ENCODE results near the gene TTPAL. TPM values are rescaled to one million over a fixed set of nuclear protein-coding genes. Genes with fewer than 3 reads are reported as not detected.

TTPAL gene
- total and polyA plus RNA-seq, 2 donors (not counting 3 experiments of a cell fraction or from before 2014, with no cell fraction given) = 4.0 to 8.0 TPM

GRCh38 chr20:44475372-44475693 lies 341 bp upstream of the TTPAL start:
- Histone ChIP-seq H3K9me3 (replicated peaks; ENCODE audit: control insufficient read depth, insufficient read depth, low read length) (no peaks in the 10 kb centered on the region), H3K79me2 (ENCODE audit: control insufficient read depth, insufficient read depth, low read length) (no peaks in the 10 kb centered on the region), H3K36me3 (ENCODE audit: control insufficient read depth in 2 of 2, extremely low read depth in 1 of 2, insufficient read depth in 2 of 2, low read length in 2 of 2) (peaks cover 0 to 3% of the 10 kb centered on the region in 2 experiments), H3K4me1 (ENCODE audit: control insufficient read depth, extremely low read depth, insufficient read depth, low read length) (peaks cover 13% of the 10 kb centered on the region), H2AFZ (ENCODE audit: low read depth, low read length) (peak overlapping the region; percentile 88), H3K27me3 (ENCODE audit: control insufficient read depth in 2 of 2, insufficient read depth in 2 of 2, low read length in 2 of 2) (peaks cover 0 to 6% of the 10 kb centered on the region in 2 experiments), H3K9me1 (replicated peaks; ENCODE audit: control insufficient read depth, extremely low read depth, insufficient read depth, low read length) (no peaks in the 10 kb centered on the region), H3K4me3 (replicated peaks in 1 of 3; ENCODE audit: insufficient read depth in 1 of 3, low read depth in 1 of 3, low read length in 3 of 3) (peak overlapping the region; percentile 42 to 68 (median 52)), H3K4me2 (ENCODE audit: insufficient read depth, low read length) (peak overlapping the region; percentile 90), H3K27ac (ENCODE audit: insufficient read depth, low read depth, low read length) (no peak overlapping the region), H4K20me1 (replicated peaks; ENCODE audit: control insufficient read depth, extremely low read depth, insufficient read depth, low read length) (no peaks in the 10 kb centered on the region), H3K9ac (replicated peaks; ENCODE audit: extremely low read depth, insufficient read depth, low read length) (peak overlapping the region; percentile 72)
- BruUV-seq (replicated peaks) = no TSS peak
- FAIRE-seq (peak; percentile 21), DNase-seq (ENCODE audit: low read depth, low spot score) (no peak)
- intact Hi-C loops (cut with micrococcal nuclease) (loop anchor here (1.0 to 10.0 kb wide), 3 partner anchors 135 to 409 kb away; partner anchors contain the start of gene YWHAB), dilution Hi-C loops (cut with MboI; ENCODE audit: extremely low pct_ligation_motif_present, low sequenced_read_pairs) (no loop called here)
- CTCF ChIA-PET = interaction anchor here (1.0 to 1.7 kb wide), 5 partner anchors 90 to 208 kb away, joined by 3 to 5 read pairs (median 4); no protein-coding TSS in a partner anchor
- TF ChIP-seq MYC (IDR thresholded peaks at IDR 0.05; ENCODE audit: low read depth, low read length) (no peak), FOS (IDR thresholded peaks at IDR 0.05; ENCODE audit: borderline replicate concordance, insufficient read depth, low read length) (no peak), POLR2AphosphoS5 (IDR thresholded peaks at IDR 0.05; ENCODE audit: insufficient read depth, low read depth, low read length) (no peak), POLR2A (IDR thresholded peaks at IDR 0.05; ENCODE audit: low read depth, low read length) (no peak), GATA2 (IDR thresholded peaks at IDR 0.05; ENCODE audit: insufficient read depth, insufficient read length, low read depth, low read length) (no peak), EZH2 (IDR thresholded peaks at IDR 0.05; ENCODE audit: borderline replicate concordance, low read depth, low read length, severe bottlenecking) (no peak), JUN (IDR thresholded peaks at IDR 0.05; ENCODE audit: borderline replicate concordance, insufficient read depth, insufficient read length, low read depth) (no peak)
- TF ChIP-seq, protein P1, sequence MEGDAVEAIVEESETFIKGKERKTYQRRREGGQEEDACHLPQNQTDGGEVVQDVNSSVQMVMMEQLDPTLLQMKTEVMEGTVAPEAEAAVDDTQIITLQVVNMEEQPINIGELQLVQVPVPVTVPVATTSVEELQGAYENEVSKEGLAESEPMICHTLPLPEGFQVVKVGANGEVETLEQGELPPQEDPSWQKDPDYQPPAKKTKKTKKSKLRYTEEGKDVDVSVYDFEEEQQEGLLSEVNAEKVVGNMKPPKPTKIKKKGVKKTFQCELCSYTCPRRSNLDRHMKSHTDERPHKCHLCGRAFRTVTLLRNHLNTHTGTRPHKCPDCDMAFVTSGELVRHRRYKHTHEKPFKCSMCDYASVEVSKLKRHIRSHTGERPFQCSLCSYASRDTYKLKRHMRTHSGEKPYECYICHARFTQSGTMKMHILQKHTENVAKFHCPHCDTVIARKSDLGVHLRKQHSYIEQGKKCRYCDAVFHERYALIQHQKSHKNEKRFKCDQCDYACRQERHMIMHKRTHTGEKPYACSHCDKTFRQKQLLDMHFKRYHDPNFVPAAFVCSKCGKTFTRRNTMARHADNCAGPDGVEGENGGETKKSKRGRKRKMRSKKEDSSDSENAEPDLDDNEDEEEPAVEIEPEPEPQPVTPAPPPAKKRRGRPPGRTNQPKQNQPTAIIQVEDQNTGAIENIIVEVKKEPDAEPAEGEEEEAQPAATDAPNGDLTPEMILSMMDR (IDR thresholded peaks at IDR 0.05; ENCODE audit: extremely low read depth in 1 of 2, insufficient read depth in 1 of 2, low read depth in 1 of 2, low read length in 2 of 2) = no peak
- TF ChIP-seq, protein P2, sequence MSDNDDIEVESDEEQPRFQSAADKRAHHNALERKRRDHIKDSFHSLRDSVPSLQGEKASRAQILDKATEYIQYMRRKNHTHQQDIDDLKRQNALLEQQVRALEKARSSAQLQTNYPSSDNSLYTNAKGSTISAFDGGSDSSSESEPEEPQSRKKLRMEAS (IDR thresholded peaks at IDR 0.05; ENCODE audit: insufficient read depth, insufficient read length) = no peak
- POLR2A ChIA-PET = no interaction called here

All from endothelial cell of umbilical vein (primary cell).